NOMO-1 treated with dmso at 0.1 percent for 144 hours (cell line): Measurements from ENCODE around the gene OLR1.
"Not testable (repeated sequence)": the region's sequence is repeated elsewhere in the genome, so short reads cannot be mapped to it uniquely, and the experiment has no call there.

Experiments
- DNase-seq: peaks from one replicate; lab custom pipeline; 2025; ENCODE audit not compliant: unreplicated experiment; lab: John Stamatoyannopoulos, UW

The OLR1 gene

GRCh38 chr12:10171973-10172728, at the start of gene OLR1:
TSS of gene OLR1 (minus strand) at chr12:10172132. CDS start at chr12:10172077, 55 bp downstream.
- DNase-seq, result no peak

DNA sequence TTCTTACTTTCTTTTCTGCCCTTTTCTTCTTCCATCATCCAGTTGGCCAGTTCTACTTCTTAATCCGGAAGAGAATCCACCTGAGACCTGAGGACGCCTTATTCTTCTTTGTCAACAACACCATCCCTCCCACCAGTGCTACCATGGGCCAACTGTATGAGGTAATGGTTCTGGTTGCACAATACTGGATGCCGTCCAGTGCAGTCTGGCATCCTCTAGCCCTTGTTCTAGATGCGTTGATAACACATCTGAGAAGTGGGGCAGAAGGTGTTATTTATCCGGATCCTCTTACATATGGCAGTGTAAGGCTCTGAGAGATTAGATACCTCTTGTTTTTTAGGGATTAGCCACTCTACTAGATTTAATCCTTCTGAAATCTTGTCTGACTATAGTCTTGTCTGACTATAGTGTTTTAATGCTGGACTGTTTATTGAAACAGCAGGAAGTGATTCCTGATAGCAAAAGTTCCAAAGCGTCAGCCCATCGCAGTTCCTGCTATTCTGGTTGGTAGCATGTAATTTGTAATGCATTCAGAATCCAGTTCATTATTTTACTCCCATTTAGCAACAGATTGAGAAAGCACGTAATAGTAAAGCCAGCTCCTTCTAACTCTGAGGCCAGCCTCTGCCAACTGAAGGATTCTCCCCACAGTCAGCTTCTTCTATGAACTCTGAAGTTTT, 48.6 kb upstream of the OLR1 start:
- DNase-seq, result no peak

- DNase-seq, result no peak
Observed at GRCh38 chr12:10218021-10218420, 46.1 kb upstream of the OLR1 start.

DNA sequence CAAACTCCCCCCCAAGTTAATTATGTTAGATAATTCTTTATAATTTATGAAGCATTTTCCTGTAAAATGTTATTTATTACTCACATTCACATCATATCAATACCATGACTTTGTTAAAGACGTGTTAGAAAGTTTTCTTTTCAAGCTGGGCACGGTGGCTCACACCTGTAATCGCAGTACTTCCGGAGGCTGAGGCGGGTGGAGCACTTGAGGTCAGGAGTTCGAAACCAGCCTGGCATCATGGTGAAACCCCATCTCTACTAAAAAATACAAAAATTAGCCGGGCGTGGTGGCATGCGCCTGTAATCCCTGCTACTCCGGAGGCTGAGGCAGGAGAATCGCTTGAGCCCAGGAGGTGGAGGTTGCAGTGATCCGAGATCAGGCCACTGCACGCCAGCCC, 44.0 kb upstream of the OLR1 start:
- not testable (repeated sequence) for DNase-seq

GRCh38 chr12:10215436-10215835, 43.5 kb upstream of the OLR1 start:
- DNase-seq, result no peak

DNA sequence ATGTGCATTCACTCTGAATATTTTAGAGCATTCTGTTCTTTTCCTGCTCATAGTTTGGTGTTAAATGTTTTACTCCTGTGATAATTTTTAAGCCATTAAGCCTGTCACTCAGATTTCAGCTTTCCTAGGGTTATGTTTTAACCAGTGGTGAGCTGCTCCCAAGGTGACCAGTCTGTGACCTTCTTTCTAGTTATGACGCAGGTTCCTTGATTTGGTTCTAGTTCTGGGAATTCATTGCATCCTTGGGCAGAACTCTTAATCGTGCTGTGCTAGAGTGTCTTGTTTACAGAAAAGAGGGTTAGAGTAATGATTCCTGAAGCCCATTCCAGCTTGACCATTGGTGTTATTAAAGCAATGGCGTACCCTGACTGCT, 42.9 kb upstream of the OLR1 start:
- no peak for DNase-seq

GRCh38 chr12:10214136-10214894, 42.4 kb upstream of the OLR1 start:
- DNase-seq, result no peak

GRCh38 chr12:10213168-10214135, 41.5 kb upstream of the OLR1 start:
- peak; percentile 80 for DNase-seq

- peak; percentile 32 for DNase-seq
Observed at GRCh38 chr12:10212739-10213131, 40.8 kb upstream of the OLR1 start, which contains the start of gene GABARAPL1. TSS of gene GABARAPL1 (plus strand) at chr12:10212877. CDS start at chr12:10213130, 253 bp downstream.

GRCh38 chr12:10211940-10212738, 40.2 kb upstream of the OLR1 start:
- DNase-seq, result peak; percentile 84

DNA sequence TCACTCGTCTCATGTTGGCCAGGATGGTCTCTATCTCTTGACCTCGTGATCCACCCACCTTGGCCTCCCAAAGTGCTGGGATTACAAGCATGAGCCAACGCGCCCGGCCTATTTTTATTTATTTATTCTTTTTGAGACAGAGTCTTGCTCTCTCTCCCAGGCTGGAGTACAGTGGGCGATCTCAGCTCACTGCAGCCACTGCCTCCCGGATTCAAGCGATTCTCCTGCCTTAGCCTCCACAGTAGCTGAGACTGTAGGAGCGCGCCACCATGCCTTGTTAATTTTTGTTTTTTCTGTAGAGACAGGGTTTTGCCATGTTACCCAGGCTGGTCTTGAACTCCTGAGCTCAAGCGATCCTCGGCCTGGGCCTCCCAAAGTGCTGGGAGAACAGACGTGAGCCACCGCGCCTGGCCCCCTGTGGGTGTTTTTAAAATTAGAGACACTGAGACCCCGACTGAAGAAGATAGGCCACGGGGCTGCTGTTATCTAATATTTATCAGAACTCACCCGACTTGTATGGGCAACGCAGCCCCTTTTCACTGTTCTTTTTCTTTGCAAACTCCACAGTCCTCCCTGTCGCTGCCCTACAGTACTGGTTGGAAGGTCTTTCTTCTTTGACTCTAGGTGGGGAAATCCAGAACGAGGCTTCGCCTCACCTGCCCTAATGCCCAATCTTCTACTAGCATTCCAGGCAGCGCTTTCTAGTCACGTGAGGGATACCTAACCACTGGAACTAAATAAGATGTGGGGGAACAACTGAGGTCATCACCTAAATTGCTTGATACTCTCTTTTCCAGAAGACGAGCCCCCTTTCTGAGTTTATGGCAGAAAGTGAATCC, 39.4 kb upstream of the OLR1 start:
- DNase-seq, result no peak

DNA sequence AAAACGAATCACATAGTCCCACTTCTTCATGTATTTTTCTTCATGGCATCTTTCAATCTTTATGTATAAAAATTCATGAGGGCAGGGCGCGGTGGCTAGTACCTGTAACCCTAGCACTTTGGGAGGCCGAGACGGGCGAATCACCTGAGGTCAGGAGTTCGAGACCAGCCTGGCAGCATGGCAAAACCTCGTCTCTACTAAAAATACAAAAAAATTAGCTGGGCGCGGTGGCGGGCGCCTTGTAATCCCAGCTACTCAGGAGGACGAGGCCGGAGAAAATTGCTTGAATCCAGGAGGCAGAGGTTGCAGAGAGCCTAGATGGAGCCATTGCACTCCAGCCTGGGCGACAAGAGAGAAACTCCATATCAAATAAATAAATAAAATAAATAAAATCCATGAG, 38.3 kb upstream of the OLR1 start:
- DNase-seq, result no peak

DNA sequence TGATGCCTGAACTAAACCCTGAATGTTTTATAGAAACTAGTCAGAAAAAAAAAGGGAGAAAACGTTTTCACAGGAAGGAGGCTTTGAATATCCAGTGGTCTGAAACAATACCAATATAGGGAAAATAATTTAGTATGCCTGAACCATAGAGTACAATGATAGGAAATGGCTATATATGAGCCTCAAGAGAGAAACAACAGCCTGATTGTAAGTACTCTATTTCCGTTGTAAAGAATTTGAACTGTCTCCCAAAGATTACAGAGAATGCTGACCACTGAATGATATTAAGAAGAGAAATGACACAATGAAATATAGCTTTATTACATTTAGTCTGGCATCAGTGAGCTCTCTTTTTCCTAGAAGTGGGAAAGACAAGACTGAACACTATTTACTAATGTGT, 35.2 kb upstream of the OLR1 start:
- no peak for DNase-seq

DNA sequence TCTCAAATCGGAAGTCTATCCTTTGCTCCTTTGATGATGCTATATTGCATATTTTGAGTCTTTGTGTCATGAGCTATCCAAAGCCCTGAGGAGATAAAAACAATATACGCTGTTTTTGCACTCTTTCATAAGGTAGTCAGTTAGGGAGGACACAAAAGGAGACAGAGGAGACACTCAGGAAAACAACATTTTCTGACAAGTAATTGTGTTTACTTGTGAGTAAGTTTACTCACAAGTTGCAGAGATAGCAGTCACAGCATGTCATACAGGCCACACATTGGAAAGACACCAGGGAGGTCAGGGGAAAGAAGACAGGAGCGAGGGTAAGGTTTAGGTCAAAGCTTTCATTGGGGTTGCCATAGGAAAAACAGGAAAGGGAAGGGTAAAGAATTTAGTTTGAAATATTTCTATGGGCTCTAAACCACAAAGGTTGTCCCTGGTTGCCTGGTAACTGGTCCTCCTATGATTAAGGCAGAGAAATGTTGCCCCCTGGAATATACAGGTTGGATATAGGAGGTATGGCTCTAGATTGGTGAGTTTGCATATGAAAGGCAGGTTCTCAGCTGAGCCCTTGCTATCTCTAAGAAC, 33.4 kb upstream of the OLR1 start:
- DNase-seq, result no peak

GRCh38 chr12:10204495-10204894, 32.6 kb upstream of the OLR1 start:
- DNase-seq, result not testable (repeated sequence)

DNA sequence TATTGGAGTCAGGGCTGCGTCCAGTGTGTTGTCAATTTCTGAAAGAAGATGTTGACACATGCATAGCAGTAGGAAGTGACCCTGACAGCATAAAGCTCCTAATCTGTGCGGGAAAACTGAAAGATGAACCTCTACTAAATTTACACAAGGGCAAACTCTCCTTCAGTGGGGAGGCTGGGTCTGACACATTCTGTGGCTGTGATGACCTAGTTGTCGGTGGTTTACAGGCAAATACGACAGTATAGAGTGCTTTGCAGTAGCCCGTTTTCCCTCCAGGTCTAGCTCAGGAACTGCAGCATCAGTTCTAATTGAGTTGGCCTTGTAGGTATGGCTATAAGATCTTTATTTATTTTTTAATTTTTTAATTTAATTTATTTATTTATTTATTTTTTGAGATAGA, 25.9 kb upstream of the OLR1 start:
- DNase-seq, result no peak

GRCh38 chr12:10196210-10196609, 24.3 kb upstream of the OLR1 start:
- peak; percentile 16 for DNase-seq

GRCh38 chr12:10194160-10194670, 22.3 kb upstream of the OLR1 start:
- no peak for DNase-seq
